OCI-LY7 (cell line): ENCODE data around the gene RNF208. TPM values are rescaled to one million over a fixed set of nuclear protein-coding genes. Genes with fewer than 3 reads are reported as not detected.

ENCODE experiments used
- BruUV-seq: library from RNA; stranded (reverse); fragments of 400-500 nt; replicated peaks from 2 replicates; lab custom pipeline; 2021; lab: Mats Ljungman, UMichigan
- CTCF ChIA-PET: fragments of 300-600 bp; sonication (Branson Sonifier 250); formaldehyde crosslinking; loops from one replicate; lab custom pipeline; 2022; ENCODE audit warnings: antibody characterized with exemption; ENCODE audit not compliant: unreplicated experiment; lab: Charles Lee
- POLR2A ChIA-PET: fragments of 300-600 bp; sonication (Branson Sonifier 250); formaldehyde crosslinking; loops from one replicate; lab custom pipeline; 2022; ENCODE audit warnings: antibody characterized with exemption; lab: Charles Lee
- DNase-seq: peaks from one replicate; pipeline ENCODE4 v3.0.0-alpha.2; 2015; ENCODE audit warnings: low spot score
- H2AFZ ChIP-seq: fragments of 200-600 bp; sonication (generic), shearing (Covaris generic); 2 replicates; pipeline ENCODE4 v1.6.1; 2014; ENCODE audit warnings: mild to moderate bottlenecking, antibody characterized with exemption, low read length, moderate library complexity
- H3K27ac ChIP-seq: fragments of 200-600 bp; sonication (generic); 2 replicates; pipeline ENCODE4 v1.5.1; 2014; ENCODE audit warnings: mixed run types, low read depth, mild to moderate bottlenecking, moderate library complexity, low read length, inconsistent platforms; ENCODE audit not compliant: poor library complexity, severe bottlenecking
- H3K36me3 ChIP-seq: fragments of 200-600 bp; sonication (generic); 2 replicates; pipeline ENCODE4 v1.6.1; 2014; ENCODE audit warnings: mild to moderate bottlenecking, antibody characterized with exemption, low read length, moderate library complexity, mixed read lengths; ENCODE audit not compliant: insufficient read depth
- H3K4me1 ChIP-seq: fragments of 200-600 bp; sonication (generic); 2 replicates; pipeline ENCODE4 v1.5.1; 2014; ENCODE audit warnings: mild to moderate bottlenecking, low read length; ENCODE audit not compliant: insufficient read depth, poor library complexity, severe bottlenecking
- H3K4me2 ChIP-seq: fragments of 200-600 bp; sonication (generic); 2 replicates; pipeline ENCODE4 v1.6.1; 2014; ENCODE audit warnings: mild to moderate bottlenecking, low read length
- H3K4me3 ChIP-seq: fragments of 200-600 bp; sonication (generic); 2 replicates; pipeline ENCODE4 v1.5.1; 2014; ENCODE audit warnings: mild to moderate bottlenecking, low read depth, low read length; ENCODE audit not compliant: poor library complexity, severe bottlenecking
- H3K79me2 ChIP-seq: fragments of 200-600 bp; sonication (generic); 2 replicates; pipeline ENCODE4 v1.6.1; 2016; ENCODE audit warnings: low read depth, mild to moderate bottlenecking, low read length, moderate library complexity, mixed read lengths; ENCODE audit not compliant: insufficient read depth
- H3K9me2 ChIP-seq: fragments of 200-600 bp; sonication (generic); 2 replicates; pipeline ENCODE4 v1.6.1; 2016; ENCODE audit warnings: mild to moderate bottlenecking, low read length, mixed read lengths; ENCODE audit not compliant: insufficient read depth
- H3K9me3 ChIP-seq: fragments of 200-600 bp; sonication (generic); 2 replicates; pipeline ENCODE4 v1.6.1; 2014; ENCODE audit warnings: mild to moderate bottlenecking, mixed run types, low read length, mixed read lengths
- H4K20me1 ChIP-seq: fragments of 200-600 bp; sonication (generic); 2 replicates; pipeline ENCODE4 v1.6.1; 2014; ENCODE audit warnings: mild to moderate bottlenecking, antibody characterized with exemption, low read length, moderate library complexity, mixed read lengths; ENCODE audit not compliant: insufficient read depth
- EZH2phosphoT487 ChIP-seq: fragments of 200-600 bp; sonication (generic); IDR thresholded peaks from 2 replicates; pipeline ENCODE4 v1.6.1; 2018; ENCODE audit warnings: low read depth, borderline replicate concordance, mild to moderate bottlenecking, mixed run types, antibody characterized with exemption, low read length, moderate library complexity, mixed read lengths
- intact Hi-C: fragments of 100-400 bp; cut with micrococcal nuclease; formaldehyde crosslinking; loops from one replicate; pipeline ENCODE4 v1.10.0; 2022; ENCODE audit not compliant: unreplicated experiment
- total RNA-seq, 2 experiments: library from RNA; depleted of rRNA in 1 of 2; stranded (reverse); fragments of >200 nt in 1 of 2; shearing (Covaris generic) in 1 of 2; gene quantifications; 2 replicates each; pipeline ENCODE4 v1.2.3, GENCODE V29; 2014 to 2022
- TF ChIP-seq, protein P1 (sequence below): fragments of 200-600 bp; sonication (generic); conservative IDR thresholded peaks from 2 replicates; pipeline ENCODE4 v1.5.1; 2014; ENCODE audit warnings: mild to moderate bottlenecking, antibody characterized with exemption, low read length, moderate library complexity, mixed read lengths

The RNF208 gene
- total RNA-seq, 2 experiments from 2014 or later = 0.47 to 5.5 TPM

DNA sequence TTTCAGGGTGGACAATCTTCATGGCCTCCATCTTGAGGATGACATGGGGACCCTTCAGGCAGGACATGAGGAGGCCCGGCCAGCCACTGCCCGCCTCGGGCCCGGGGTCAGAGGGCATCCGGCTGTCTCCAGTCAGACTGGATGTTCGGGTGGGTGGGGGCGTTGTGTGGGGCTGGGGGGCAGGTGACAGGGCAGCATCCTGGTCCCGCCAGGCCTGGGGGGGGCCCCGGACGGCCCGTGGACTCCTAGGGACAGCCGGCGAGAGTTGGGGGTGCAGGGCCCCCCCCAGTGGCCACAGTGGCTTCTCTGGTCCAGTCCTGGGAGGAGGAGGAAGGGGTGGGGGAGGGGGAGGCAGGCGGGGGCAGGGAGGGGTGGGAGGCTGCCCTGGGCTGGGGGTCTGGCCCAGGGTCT is 940 bp downstream of the RNF208 start:
- peaks cover 26% of the 10 kb centered on the region; the same call in 1 of the 2 replicates for H3K36me3 ChIP-seq
- H3K4me2 ChIP-seq = no peak overlapping the region
- no peaks in the 10 kb centered on the region for H3K9me3 ChIP-seq
- H3K27ac ChIP-seq = no peak overlapping the region
- no peaks in the 10 kb centered on the region for H4K20me1 ChIP-seq
- H3K4me1 ChIP-seq = peaks cover 23% of the 10 kb centered on the region
- POLR2A ChIA-PET = no interaction called here
- TF ChIP-seq, protein P1, sequence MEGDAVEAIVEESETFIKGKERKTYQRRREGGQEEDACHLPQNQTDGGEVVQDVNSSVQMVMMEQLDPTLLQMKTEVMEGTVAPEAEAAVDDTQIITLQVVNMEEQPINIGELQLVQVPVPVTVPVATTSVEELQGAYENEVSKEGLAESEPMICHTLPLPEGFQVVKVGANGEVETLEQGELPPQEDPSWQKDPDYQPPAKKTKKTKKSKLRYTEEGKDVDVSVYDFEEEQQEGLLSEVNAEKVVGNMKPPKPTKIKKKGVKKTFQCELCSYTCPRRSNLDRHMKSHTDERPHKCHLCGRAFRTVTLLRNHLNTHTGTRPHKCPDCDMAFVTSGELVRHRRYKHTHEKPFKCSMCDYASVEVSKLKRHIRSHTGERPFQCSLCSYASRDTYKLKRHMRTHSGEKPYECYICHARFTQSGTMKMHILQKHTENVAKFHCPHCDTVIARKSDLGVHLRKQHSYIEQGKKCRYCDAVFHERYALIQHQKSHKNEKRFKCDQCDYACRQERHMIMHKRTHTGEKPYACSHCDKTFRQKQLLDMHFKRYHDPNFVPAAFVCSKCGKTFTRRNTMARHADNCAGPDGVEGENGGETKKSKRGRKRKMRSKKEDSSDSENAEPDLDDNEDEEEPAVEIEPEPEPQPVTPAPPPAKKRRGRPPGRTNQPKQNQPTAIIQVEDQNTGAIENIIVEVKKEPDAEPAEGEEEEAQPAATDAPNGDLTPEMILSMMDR = no peak
- no peak for TF ChIP-seq EZH2phosphoT487
- H2AFZ ChIP-seq = no peak overlapping the region
- no peaks in the 10 kb centered on the region for H3K79me2 ChIP-seq
- no peak overlapping the region for H3K4me3 ChIP-seq
- DNase-seq = no peak
- intact Hi-C loops = no loop called here
- H3K9me2 ChIP-seq = no peaks in the 10 kb centered on the region
- BruUV-seq = no TSS peak
- CTCF ChIA-PET = interaction anchor here (0.5 kb wide), 1 partner anchor 53 kb away, joined by 3 read pairs; no protein-coding TSS in a partner anchor

DNA sequence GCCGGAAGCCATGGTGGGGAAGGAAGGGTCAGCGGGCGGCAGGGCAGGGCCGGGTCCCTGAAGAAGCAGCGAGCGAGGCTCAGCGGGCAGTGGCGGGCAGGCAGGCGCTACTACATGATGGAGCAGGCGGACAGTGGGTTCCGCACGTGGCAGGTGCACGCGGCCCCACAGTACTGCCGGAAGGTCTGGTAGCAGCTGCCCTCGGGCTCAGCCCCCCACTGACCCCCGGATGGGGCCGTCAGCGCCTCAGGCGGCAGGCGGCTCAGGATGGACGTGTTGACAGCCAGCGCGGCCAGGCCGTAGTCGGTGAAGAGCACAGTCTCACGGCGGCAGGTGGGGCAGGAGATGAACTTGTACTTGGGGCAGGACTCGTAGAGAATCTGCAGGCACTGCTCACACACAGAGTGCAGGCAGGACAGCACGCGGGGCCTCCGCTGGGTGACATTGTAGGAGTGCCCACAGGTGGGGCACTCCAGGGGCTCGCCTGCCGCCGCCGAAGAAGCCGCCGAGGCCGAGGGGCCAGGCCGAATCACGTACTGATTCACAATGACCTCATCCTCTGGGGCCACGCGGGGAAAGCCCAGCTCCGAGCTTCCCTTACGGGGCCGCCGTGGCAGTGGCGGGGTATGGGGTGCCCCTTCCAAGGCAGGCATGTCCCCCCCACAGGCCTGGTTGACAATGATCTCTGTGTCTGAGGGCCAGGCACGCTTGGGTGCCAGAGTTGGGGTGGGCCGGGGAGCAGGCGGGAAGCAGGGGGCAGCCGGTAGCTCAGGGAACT is 1.5 kb downstream of the RNF208 start:
- TF ChIP-seq, protein P1 = no peak
- no peak for TF ChIP-seq EZH2phosphoT487
- no peaks in the 10 kb centered on the region for H3K9me3 ChIP-seq
- H3K27ac ChIP-seq = no peak overlapping the region
- no peak overlapping the region for H2AFZ ChIP-seq
- ChIA-PET POLR2A (no interaction called here), CTCF (interaction anchor here (0.5 kb wide), 1 partner anchor 54 kb away, joined by 3 read pairs; no protein-coding TSS in a partner anchor)
- peaks cover 23% of the 10 kb centered on the region for H3K4me1 ChIP-seq
- peaks cover 32% of the 10 kb centered on the region; the same call in 1 of the 2 replicates for H3K36me3 ChIP-seq
- H3K4me3 ChIP-seq = no peak overlapping the region
- DNase-seq = no peak
- intact Hi-C loops = no loop called here
- no peaks in the 10 kb centered on the region for H4K20me1 ChIP-seq
- H3K9me2 ChIP-seq = no peaks in the 10 kb centered on the region
- no peaks in the 10 kb centered on the region for H3K79me2 ChIP-seq
- no peak overlapping the region for H3K4me2 ChIP-seq
- BruUV-seq = no TSS peak
